Skeletal muscle tissue (tissue), 4 donors: ENCODE results near the gene NUP214. TPM values are rescaled to one million over a fixed set of nuclear protein-coding genes. Genes with fewer than 3 reads are reported as not detected.
"Not testable (repeated sequence)": the region's sequence is repeated elsewhere in the genome, so short reads cannot be mapped to it uniquely, and the experiment has no call there.

Experiments
- H3K27ac ChIP-seq: one replicate; pipeline ENCODE4 v1.7.0; 2013; ENCODE audit warnings: mild to moderate bottlenecking, low read depth, low read length, inconsistent platforms
- H3K27me3 ChIP-seq, 3 donors: one replicate each; pipeline ENCODE4 v1.7.0; 2013; ENCODE audit warnings: low read length in 3 of 3; ENCODE audit not compliant: control insufficient read depth in 3 of 3, insufficient read depth in 3 of 3
- H3K36me3 ChIP-seq, 3 donors: one replicate each; pipeline ENCODE4 v1.7.0; 2013; ENCODE audit warnings: low read length in 3 of 3; ENCODE audit not compliant: control insufficient read depth in 3 of 3, insufficient read depth in 3 of 3
- H3K4me1 ChIP-seq, 3 donors: one replicate each; pipeline ENCODE4 v1.7.0; 2013; ENCODE audit warnings: low read length in 3 of 3, mild to moderate bottlenecking in 3 of 3; ENCODE audit not compliant: control insufficient read depth in 3 of 3, insufficient read depth in 3 of 3
- H3K4me3 ChIP-seq, 3 donors: one replicate each; pipeline ENCODE4 v1.7.0; 2013; ENCODE audit warnings: low read length in 3 of 3
- H3K9ac ChIP-seq, 3 donors: one replicate each; pipeline ENCODE4 v1.7.0; 2013; ENCODE audit warnings: low read length in 3 of 3, mild to moderate bottlenecking in 3 of 3, moderate library complexity in 2 of 3, low read depth in 1 of 3
- H3K9me3 ChIP-seq, 3 donors: one replicate each; pipeline ENCODE4 v1.7.0; 2013; ENCODE audit warnings: low read length in 3 of 3; ENCODE audit not compliant: control insufficient read depth in 3 of 3
- total RNA-seq: library from RNA; depleted of rRNA; stranded (reverse); fragments of >200 nt; gene quantifications from one replicate; pipeline ENCODE4 v1.2.3, GENCODE V29; 2014
- donor health status: Osteomylitis.

NUP214 gene
- total RNA-seq, 1 donor from 2014 or later = 20.9 TPM

DNA sequence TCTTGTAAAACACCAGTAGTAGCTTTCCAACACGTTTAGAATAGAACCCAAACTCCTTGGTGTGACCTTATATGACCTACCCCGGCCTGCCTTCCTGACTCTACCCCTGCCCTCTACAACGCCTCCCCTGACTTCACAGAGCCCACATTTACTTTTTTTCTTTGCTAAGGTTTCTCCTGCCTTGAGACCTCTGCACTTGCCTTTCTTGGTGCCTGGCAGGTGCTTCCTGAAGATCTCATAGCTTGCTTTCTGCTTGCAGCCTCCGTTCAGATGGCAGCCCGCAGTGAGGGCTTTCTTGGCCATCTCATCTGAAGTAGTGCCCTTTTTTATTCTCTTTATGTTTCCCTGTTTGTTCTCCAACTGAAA is 24.3 kb downstream of the NUP214 start:
- Histone ChIP-seq H3K9me3 (no peaks in the 10 kb centered on the region), H3K27ac (no peak overlapping the region), H3K27me3 (no peaks in the 10 kb centered on the region), H3K4me1 (no peaks in the 10 kb centered on the region), H3K36me3 (peaks cover 53 to 88% (median 85%) of the 10 kb centered on the region in 3 donors), H3K4me3 (no peak overlapping the region), H3K9ac (no peak overlapping the region)

DNA sequence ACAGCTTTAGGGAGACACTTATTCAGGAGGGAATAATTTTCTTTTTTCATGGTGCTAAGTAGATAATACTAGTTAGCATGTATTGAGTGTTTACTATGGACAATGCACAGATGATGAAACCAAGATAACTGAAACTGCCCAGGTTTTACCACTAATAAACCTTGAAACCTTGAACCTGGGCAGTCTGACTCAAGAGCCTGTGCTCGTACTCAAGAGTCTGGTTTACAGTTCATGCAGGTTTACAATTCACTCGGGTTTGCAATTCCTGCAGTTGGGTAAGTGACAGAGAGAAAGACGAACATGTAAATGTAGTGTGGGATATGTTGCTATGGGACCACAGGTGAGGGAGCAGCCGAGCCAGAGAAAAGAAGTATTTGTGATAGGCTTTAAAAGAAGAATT is 28.2 kb downstream of the NUP214 start:
- Histone ChIP-seq H3K27ac (no peak overlapping the region), H3K4me1 (no peaks in the 10 kb centered on the region), H3K9me3 (no peaks in the 10 kb centered on the region), H3K9ac (no peak overlapping the region), H3K36me3 (peaks cover 29 to 59% (median 53%) of the 10 kb centered on the region in 3 donors), H3K4me3 (no peak overlapping the region), H3K27me3 (no peaks in the 10 kb centered on the region)

DNA sequence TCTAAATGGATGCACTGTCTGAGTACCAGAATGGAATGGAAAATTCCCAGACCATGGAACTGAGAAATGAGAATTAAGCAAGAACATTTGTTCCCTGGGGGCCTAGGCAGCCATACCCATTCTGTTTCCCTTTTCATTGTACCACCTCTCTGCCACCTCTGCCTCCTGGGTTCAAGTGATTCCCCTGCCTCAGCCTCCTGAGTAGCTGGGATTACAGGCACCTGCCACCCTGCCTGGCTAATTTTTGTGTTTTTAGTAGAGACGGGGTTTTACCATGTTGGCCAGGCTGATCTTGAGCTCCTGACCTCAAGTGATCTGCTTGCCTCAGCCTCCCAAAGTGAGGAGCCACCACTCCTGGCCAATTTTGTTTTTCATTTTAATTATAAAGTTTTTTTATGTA is 33.3 kb downstream of the NUP214 start:
- not testable (repeated sequence) for H3K4me1 ChIP-seq, H3K9ac ChIP-seq, H3K27me3 ChIP-seq, H3K27ac ChIP-seq, H3K9me3 ChIP-seq, H3K4me3 ChIP-seq
- peaks cover 14 to 42% (median 33%) of the 10 kb centered on the region in 3 donors for H3K36me3 ChIP-seq

DNA sequence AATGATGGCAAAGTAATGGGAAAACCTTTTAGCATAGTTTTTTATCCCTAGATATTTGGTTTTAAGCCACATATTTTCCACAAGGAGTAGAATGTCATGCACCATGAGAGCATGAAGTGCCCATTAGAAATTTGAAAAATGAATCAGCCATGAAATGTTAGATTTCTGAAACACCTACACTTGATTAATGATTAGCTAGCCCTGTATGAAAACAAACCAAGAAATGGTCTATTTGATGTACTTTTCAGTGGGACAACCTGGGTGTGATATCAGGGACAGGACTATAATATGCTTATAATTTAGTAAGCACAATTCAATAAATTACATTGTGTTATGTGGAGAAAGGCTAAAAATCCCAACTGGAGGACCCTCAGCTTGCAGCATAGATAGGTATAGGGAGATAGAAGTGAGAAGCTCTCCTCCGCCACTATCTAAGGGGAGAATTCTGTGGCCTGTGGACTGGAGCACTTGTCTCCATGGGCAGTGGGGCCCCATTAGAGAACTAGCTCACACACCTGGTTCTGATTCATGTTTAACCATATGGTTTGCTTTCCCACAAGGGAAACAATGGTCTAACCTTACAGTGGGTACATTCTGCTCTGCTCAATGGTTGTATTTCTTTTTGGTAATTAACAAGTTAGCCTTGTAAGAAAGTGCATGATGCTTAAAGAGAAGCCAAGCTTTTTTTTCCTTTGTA is 35.2 kb downstream of the NUP214 start:
- H3K4me3 ChIP-seq = no peak overlapping the region
- H3K9me3 ChIP-seq = no peaks in the 10 kb centered on the region
- H3K4me1 ChIP-seq = no peaks in the 10 kb centered on the region
- H3K36me3 ChIP-seq = peaks cover 19 to 45% (median 30%) of the 10 kb centered on the region in 3 donors
- H3K9ac ChIP-seq = no peak overlapping the region
- no peaks in the 10 kb centered on the region for H3K27me3 ChIP-seq
- H3K27ac ChIP-seq = no peak overlapping the region

DNA sequence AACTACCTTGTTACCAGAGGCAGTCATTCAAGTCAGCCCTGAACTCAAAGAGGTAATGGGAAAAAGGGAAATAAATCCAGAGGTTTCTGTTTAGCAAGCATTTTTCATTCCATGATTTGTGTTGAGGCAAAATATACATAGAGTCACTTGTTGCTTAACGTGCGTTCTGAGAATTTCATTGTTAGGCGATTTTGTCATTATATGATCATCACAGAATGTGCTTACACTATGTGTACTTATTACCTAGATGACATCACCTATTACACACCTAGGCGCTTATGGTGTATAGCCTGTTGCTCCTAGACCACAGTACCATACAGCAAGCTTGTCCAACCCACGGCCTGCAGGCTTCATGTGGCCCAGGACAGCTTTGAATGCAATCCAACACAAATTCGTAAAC is 36.2 kb downstream of the NUP214 start:
- Histone ChIP-seq H3K9me3 (no peaks in the 10 kb centered on the region), H3K27me3 (no peaks in the 10 kb centered on the region), H3K27ac (no peak overlapping the region), H3K4me3 (no peak overlapping the region), H3K36me3 (peaks cover 19 to 43% (median 30%) of the 10 kb centered on the region in 3 donors), H3K9ac (no peak overlapping the region), H3K4me1 (no peaks in the 10 kb centered on the region)

DNA sequence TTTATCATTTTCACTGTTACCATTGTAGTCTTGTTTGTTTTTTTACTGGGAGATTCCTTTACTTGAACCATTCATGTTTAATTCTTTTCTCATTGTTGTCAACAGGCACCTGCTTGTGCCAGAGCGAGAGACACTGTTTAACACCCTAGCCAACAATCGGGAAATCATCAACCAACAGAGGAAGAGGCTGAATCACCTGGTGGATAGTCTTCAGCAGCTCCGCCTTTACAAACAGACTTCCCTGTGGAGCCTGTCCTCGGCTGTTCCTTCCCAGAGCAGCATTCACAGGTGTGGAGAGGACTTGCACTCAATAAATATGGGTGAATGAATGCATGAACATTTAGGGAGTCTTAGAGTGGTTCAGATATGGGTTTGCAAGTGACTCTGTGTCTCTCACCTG is 37.5 kb downstream of the NUP214 start:
- Histone ChIP-seq H3K9me3 (no peaks in the 10 kb centered on the region), H3K36me3 (peaks cover 15 to 39% (median 30%) of the 10 kb centered on the region in 3 donors), H3K27me3 (no peaks in the 10 kb centered on the region), H3K4me3 (no peak overlapping the region), H3K27ac (no peak overlapping the region), H3K4me1 (peaks cover 0 to 6% (median 0%) of the 10 kb centered on the region in 3 donors), H3K9ac (no peak overlapping the region)

DNA sequence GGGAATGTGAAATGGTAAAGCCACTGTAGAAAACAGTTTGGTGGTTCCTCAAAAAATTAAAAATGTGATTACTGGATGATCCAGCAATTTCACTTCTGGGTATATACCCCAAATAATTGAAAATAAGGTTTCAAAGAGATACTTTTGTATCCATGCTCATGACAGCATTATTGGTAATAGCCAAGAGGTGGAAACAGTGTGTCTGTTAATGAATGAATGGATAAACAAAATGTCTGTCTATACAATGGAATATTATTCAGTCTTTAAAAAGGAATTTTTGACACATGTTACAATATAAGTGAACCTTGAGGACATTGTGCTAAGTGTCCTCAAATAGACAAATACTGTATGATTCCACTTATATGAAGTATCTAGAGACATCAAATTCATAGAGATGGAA is 40.1 kb downstream of the NUP214 start:
- H3K27me3 ChIP-seq = no peaks in the 10 kb centered on the region
- no peaks in the 10 kb centered on the region for H3K9me3 ChIP-seq
- no peak overlapping the region for H3K4me3 ChIP-seq
- no peak overlapping the region for H3K9ac ChIP-seq
- H3K27ac ChIP-seq = no peak overlapping the region
- peaks cover 0 to 6% (median 0%) of the 10 kb centered on the region in 3 donors for H3K4me1 ChIP-seq
- H3K36me3 ChIP-seq = peaks cover 15 to 32% (median 29%) of the 10 kb centered on the region in 3 donors

DNA sequence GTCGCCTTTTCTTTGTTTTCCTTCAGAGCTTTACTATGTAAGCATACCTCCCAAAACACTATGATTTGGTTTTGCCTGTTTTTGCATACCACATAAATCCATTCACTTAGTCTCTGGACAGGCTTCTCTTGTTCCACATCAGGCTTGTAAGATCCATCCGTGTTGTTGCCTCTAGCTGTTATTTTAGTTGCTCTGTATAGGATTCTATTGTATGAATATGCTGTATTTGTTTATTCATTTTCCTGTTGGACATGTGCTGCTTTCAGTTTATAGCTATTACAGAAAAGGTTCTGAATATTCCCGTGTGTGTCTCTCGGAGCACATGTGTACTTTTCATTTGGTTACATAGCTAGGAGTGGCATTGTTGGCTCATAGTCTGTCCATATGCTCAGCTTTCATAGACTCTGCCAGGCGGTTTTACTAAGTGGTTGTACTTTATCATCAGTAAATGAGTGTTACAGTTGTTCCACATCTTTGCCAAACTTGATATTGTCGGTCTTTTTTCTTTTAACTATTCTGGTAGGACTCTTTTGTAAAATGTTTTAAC is 41.8 kb downstream of the NUP214 start:
- Histone ChIP-seq H3K36me3 (peaks cover 13 to 24% (median 21%) of the 10 kb centered on the region in 3 donors), H3K9me3 (no peaks in the 10 kb centered on the region), H3K4me3 (no peak overlapping the region), H3K27me3 (no peaks in the 10 kb centered on the region), H3K4me1 (peaks cover 0 to 6% (median 0%) of the 10 kb centered on the region in 3 donors), H3K27ac (no peak overlapping the region), H3K9ac (no peak overlapping the region)

DNA sequence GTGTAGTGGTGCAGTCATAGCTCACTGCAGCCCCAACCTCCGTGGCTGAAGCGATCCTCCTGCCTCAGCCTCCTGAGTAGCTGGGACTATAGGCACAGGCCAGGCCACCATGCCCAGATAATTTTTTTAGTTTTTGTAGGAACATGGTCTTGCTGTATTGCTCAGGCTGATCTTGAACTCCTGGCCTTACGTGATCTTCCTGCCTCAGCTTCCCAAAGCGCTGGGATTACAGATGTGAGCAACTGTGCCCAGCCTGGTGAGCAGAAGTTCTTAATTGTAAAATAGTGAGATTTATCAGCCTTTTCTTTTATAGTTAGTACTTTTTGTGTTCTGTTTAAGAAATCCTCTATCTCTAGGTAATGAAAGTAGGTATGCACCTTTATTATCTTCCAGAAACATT is 42.5 kb downstream of the NUP214 start:
- H3K9ac ChIP-seq = no peak overlapping the region
- no peak overlapping the region for H3K27ac ChIP-seq
- no peaks in the 10 kb centered on the region for H3K27me3 ChIP-seq
- H3K9me3 ChIP-seq = no peaks in the 10 kb centered on the region
- peaks cover 12 to 22% (median 14%) of the 10 kb centered on the region in 3 donors for H3K36me3 ChIP-seq
- H3K4me1 ChIP-seq = peaks cover 0 to 6% (median 0%) of the 10 kb centered on the region in 3 donors
- H3K4me3 ChIP-seq = no peak overlapping the region

DNA sequence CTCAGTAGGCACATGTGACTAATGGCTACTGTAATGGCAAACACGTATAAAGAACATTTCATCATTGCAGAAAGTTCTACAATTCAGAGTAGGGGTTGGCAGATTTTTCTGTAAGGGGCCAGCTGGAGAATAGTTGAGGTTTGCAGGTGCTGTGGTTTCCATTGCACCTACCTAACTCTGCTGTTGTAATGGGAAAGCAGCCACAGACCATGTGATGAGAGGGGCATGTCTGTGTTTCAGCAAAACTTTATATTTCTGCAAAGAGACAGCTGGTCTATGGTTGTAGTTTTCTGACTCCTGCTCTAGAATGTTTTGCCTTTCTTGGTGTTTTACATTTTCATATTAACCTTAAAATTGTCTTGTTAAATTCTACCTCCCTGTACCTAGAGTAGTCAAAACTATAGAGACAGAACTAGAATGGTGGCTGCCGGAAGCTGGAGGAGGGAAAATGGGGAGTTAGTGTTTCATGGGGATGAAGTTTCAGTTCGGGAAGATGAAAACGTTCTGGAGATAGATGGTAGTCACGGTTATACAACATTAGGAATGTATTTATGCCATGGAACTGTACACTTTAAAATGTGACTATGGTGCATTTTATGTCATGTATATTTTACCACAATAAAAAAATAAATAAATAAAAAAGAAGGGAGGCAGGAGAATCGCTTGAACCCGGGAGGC is 44.3 kb downstream of the NUP214 start:
- no peak overlapping the region for H3K4me3 ChIP-seq
- H3K27me3 ChIP-seq = no peaks in the 10 kb centered on the region
- no peaks in the 10 kb centered on the region for H3K9me3 ChIP-seq
- no peak overlapping the region for H3K27ac ChIP-seq
- H3K4me1 ChIP-seq = peaks cover 0 to 6% (median 0%) of the 10 kb centered on the region in 3 donors
- no peak overlapping the region for H3K9ac ChIP-seq
- peaks cover 3 to 11% (median 8%) of the 10 kb centered on the region in 3 donors for H3K36me3 ChIP-seq
